HG03575 (cell line): ENCODE data around the gene OLFM4.
"Not testable (repeated sequence)": the region's sequence is repeated elsewhere in the genome, so short reads cannot be mapped to it uniquely, and the experiment has no call there.

Experiments used
- ATAC-seq: cut with Tn5 transposase; IDR thresholded peaks from one replicate; pipeline ENCODE4 v1.9.1; 2021; ENCODE audit not compliant: unreplicated experiment, insufficient number of reproducible peaks, low FRiP score; ENCODE audit errors: extremely low read depth

The OLFM4 gene

GRCh38 chr13:53013113-53013512 lies 15.5 kb upstream of the OLFM4 start:
- no peak for ATAC-seq

GRCh38 chr13:53014018-53014417 lies 14.6 kb upstream of the OLFM4 start:
- not testable (repeated sequence) for ATAC-seq

GRCh38 chr13:53014495-53015443 lies 13.8 kb upstream of the OLFM4 start:
- ATAC-seq, result no peak

GRCh38 chr13:53015971-53016370 lies 12.6 kb upstream of the OLFM4 start:
- ATAC-seq, result no peak

- ATAC-seq, result no peak
Observed at GRCh38 chr13:53017433-53017970, 11.1 kb upstream of the OLFM4 start.

GRCh38 chr13:53018690-53019647 lies 9.6 kb upstream of the OLFM4 start:
- ATAC-seq, result no peak

- no peak for ATAC-seq
Observed at GRCh38 chr13:53020764-53021335, 7.8 kb upstream of the OLFM4 start.

GRCh38 chr13:53023246-53023645 lies 5.4 kb upstream of the OLFM4 start:
- ATAC-seq, result no peak

GRCh38 chr13:53028063-53028462 lies 550 bp upstream of the OLFM4 start:
- no peak for ATAC-seq

- no peak for ATAC-seq
Observed at GRCh38 chr13:53032849-53033248, 4.2 kb downstream of the OLFM4 start.

GRCh38 chr13:53038993-53039392 lies 10.4 kb downstream of the OLFM4 start:
- no peak for ATAC-seq

- no peak for ATAC-seq
Observed at GRCh38 chr13:53041968-53042516, 13.4 kb downstream of the OLFM4 start.

- no peak for ATAC-seq
Observed at GRCh38 chr13:53042877-53043276, 14.3 kb downstream of the OLFM4 start.

GRCh38 chr13:53043398-53043797 lies 14.8 kb downstream of the OLFM4 start:
- ATAC-seq, result no peak

- no peak for ATAC-seq
Observed at GRCh38 chr13:53045189-53045588, 16.6 kb downstream of the OLFM4 start.

GRCh38 chr13:53048880-53049279 lies 20.3 kb downstream of the OLFM4 start:
- ATAC-seq, result no peak

GRCh38 chr13:53050151-53050550 lies 21.5 kb downstream of the OLFM4 start:
- ATAC-seq, result no peak

GRCh38 chr13:53052675-53053074 lies 24.1 kb downstream of the OLFM4 start:
- no peak for ATAC-seq

- ATAC-seq, result no peak
Observed at GRCh38 chr13:53054569-53054968, 26.0 kb downstream of the OLFM4 start.
